HEK293T (cell line): Measurements from ENCODE around the gene CALML5.

Experiments
- CTBP1 ChIP-seq: fragments of 450-650 bp; IDR thresholded peaks from 2 replicates; pipeline ENCODE4 v1.6.1; 2016; ENCODE audit warnings: borderline replicate concordance
- FOXM1 ChIP-seq: fragments of 450-650 bp; IDR thresholded peaks from 2 replicates; pipeline ENCODE4 v1.6.1; 2017; ENCODE audit warnings: mild to moderate bottlenecking, borderline replicate concordance

- TF ChIP-seq CTBP1 (no peak), FOXM1 (no peak)
Measured at GRCh38 chr10:5465976-5466450, 33.4 kb downstream of the CALML5 start.
